ENCODE results near the gene ALPG. TPM values are rescaled to one million over a fixed set of nuclear protein-coding genes. Genes with fewer than 3 reads are reported as not detected.
"Not testable (repeated sequence)": the region's sequence is repeated elsewhere in the genome, so short reads cannot be mapped to it uniquely, and the experiment has no call there.

ALPG gene
- total and polyA plus RNA-seq, 10 of the 15 experiments (the other 5 are each of a cell fraction or from before 2014, with no cell fraction given): not detected

GRCh38 chr2:232384466-232384865 is 22.2 kb upstream of the ALPG start:
- Histone ChIP-seq H3K27ac (ENCODE audit: control insufficient read depth, insufficient read depth) (no peak overlapping the region), H3K9me3 (replicated peaks; ENCODE audit: control insufficient read depth, insufficient read depth, low read length) (no peaks in the 10 kb centered on the region), H3K27me3 (replicated peaks in 1 of 2; ENCODE audit: control insufficient read depth in 2 of 2, insufficient read depth in 2 of 2, low read length in 1 of 2) (peaks cover 0 to 7% of the 10 kb centered on the region in 2 experiments; a peak in 2 of 4 replicates), H3K4me2 (ENCODE audit: control insufficient read depth, insufficient read depth) (no peak overlapping the region), H4K20me1 (ENCODE audit: control insufficient read depth, insufficient read depth) (no peaks in the 10 kb centered on the region), H3K4me1 (ENCODE audit: control insufficient read depth, insufficient read depth, low read length) (no peaks in the 10 kb centered on the region), H3K79me2 (ENCODE audit: control insufficient read depth, insufficient read depth, low read length) (no peaks in the 10 kb centered on the region), H3K36me3 (ENCODE audit: control insufficient read depth in 2 of 2, insufficient read depth in 2 of 2, low read length in 1 of 2) (no peaks in the 10 kb centered on the region), H3K4me3 (no peak overlapping the region), H2AFZ (ENCODE audit: control insufficient read depth, low read depth, low read length) (no peak overlapping the region), H3K9ac (ENCODE audit: control insufficient read depth, insufficient read depth, low read length) (no peak overlapping the region)
- in situ Hi-C loops (cut with MboI): loop anchor here (5.0 kb wide), 1 partner anchor 48 kb away; no protein-coding TSS in a partner anchor
- RAD21 ChIA-PET (ENCODE audit: unreplicated experiment): no interaction called here
- TF ChIP-seq PBX3 (IDR thresholded peaks at IDR 0.05; ENCODE audit: insufficient replicate concordance, low read depth, low read length) (no peak), NFYA (IDR thresholded peaks at IDR 0.05; ENCODE audit: borderline replicate concordance, low read depth, low read length) (no peak), PRDM15 (CRISPR knock-in tag; IDR thresholded peaks at IDR 0.05) (no peak)
- TF ChIP-seq, protein P1, sequence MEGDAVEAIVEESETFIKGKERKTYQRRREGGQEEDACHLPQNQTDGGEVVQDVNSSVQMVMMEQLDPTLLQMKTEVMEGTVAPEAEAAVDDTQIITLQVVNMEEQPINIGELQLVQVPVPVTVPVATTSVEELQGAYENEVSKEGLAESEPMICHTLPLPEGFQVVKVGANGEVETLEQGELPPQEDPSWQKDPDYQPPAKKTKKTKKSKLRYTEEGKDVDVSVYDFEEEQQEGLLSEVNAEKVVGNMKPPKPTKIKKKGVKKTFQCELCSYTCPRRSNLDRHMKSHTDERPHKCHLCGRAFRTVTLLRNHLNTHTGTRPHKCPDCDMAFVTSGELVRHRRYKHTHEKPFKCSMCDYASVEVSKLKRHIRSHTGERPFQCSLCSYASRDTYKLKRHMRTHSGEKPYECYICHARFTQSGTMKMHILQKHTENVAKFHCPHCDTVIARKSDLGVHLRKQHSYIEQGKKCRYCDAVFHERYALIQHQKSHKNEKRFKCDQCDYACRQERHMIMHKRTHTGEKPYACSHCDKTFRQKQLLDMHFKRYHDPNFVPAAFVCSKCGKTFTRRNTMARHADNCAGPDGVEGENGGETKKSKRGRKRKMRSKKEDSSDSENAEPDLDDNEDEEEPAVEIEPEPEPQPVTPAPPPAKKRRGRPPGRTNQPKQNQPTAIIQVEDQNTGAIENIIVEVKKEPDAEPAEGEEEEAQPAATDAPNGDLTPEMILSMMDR (IDR thresholded peaks at IDR 0.05 in 2 of 3, conservative IDR thresholded peaks at IDR 0.05 in 1 of 3; ENCODE audit: control insufficient read depth in 2 of 3, extremely low read depth in 1 of 3, insufficient read depth in 1 of 3, low read depth in 3 of 3, low read length in 3 of 3): no peak
- TF ChIP-seq, protein P2, sequence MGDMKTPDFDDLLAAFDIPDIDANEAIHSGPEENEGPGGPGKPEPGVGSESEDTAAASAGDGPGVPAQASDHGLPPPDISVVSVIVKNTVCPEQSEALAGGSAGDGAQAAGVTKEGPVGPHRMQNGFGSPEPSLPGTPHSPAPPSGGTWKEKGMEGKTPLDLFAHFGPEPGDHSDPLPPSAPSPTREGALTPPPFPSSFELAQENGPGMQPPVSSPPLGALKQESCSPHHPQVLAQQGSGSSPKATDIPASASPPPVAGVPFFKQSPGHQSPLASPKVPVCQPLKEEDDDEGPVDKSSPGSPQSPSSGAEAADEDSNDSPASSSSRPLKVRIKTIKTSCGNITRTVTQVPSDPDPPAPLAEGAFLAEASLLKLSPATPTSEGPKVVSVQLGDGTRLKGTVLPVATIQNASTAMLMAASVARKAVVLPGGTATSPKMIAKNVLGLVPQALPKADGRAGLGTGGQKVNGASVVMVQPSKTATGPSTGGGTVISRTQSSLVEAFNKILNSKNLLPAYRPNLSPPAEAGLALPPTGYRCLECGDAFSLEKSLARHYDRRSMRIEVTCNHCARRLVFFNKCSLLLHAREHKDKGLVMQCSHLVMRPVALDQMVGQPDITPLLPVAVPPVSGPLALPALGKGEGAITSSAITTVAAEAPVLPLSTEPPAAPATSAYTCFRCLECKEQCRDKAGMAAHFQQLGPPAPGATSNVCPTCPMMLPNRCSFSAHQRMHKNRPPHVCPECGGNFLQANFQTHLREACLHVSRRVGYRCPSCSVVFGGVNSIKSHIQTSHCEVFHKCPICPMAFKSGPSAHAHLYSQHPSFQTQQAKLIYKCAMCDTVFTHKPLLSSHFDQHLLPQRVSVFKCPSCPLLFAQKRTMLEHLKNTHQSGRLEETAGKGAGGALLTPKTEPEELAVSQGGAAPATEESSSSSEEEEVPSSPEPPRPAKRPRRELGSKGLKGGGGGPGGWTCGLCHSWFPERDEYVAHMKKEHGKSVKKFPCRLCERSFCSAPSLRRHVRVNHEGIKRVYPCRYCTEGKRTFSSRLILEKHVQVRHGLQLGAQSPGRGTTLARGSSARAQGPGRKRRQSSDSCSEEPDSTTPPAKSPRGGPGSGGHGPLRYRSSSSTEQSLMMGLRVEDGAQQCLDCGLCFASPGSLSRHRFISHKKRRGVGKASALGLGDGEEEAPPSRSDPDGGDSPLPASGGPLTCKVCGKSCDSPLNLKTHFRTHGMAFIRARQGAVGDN (IDR thresholded peaks at IDR 0.05): no peak
- CTCF ChIA-PET: no interaction called here
- no peak for ATAC-seq
- WGBS (ENCODE audit: insufficient coverage, insufficient replicate concordance, low lambda C conversion rate, missing lambda C conversion rate): 0% methylated on average over 1 of the region's 1 CpG
- FAIRE-seq: no peak
- SMC1A ChIA-PET (ENCODE audit: uncharacterized antibody, unreplicated experiment): no interaction called here
- intact Hi-C loops (cut with micrococcal nuclease; ENCODE audit: unreplicated experiment): no loop called here
- no peak for DNase-seq (ENCODE audit: low read depth, low spot score)
- POLR2A ChIA-PET: no interaction called here
- BruUV-seq (replicated peaks): no TSS peak

DNA sequence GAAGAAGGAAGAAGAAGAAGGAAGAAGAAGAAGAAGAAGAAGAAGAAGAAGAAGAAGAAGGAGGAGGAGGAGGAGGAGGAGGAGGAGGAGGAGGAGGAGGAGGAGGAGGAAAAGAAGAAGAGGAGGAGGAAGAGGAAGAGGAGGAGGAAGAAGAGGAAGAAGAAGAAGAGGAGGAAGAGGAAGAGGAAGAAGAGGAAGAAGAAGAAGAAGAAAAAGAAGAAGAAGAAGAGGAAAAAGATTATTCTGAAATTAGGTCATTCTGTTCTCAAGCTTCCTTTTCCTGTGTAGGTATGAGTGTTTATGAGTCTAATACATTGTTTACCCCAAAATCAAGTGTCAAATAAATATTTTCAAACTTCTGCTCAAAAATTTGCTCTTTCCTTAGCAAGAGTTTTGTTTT is 21.6 kb upstream of the ALPG start:
- H3K4me2 ChIP-seq (ENCODE audit: control insufficient read depth, insufficient read depth); H3K4me3 ChIP-seq; RAD21 ChIA-PET (ENCODE audit: unreplicated experiment); ATAC-seq; H3K36me3 ChIP-seq (ENCODE audit: control insufficient read depth in 2 of 2, insufficient read depth in 2 of 2, low read length in 1 of 2); CTCF ChIA-PET; intact Hi-C loops (cut with micrococcal nuclease; ENCODE audit: unreplicated experiment); BruUV-seq (replicated peaks); H4K20me1 ChIP-seq (ENCODE audit: control insufficient read depth, insufficient read depth); H3K27ac ChIP-seq (ENCODE audit: control insufficient read depth, insufficient read depth); H3K27me3 ChIP-seq (replicated peaks in 1 of 2; ENCODE audit: control insufficient read depth in 2 of 2, insufficient read depth in 2 of 2, low read length in 1 of 2); POLR2A ChIA-PET; in situ Hi-C loops (cut with MboI); SMC1A ChIA-PET (ENCODE audit: uncharacterized antibody, unreplicated experiment); H3K4me1 ChIP-seq (ENCODE audit: control insufficient read depth, insufficient read depth, low read length); DNase-seq (ENCODE audit: low read depth, low spot score); H3K79me2 ChIP-seq (ENCODE audit: control insufficient read depth, insufficient read depth, low read length); H2AFZ ChIP-seq (ENCODE audit: control insufficient read depth, low read depth, low read length); H3K9me3 ChIP-seq (replicated peaks; ENCODE audit: control insufficient read depth, insufficient read depth, low read length); FAIRE-seq; H3K9ac ChIP-seq (ENCODE audit: control insufficient read depth, insufficient read depth, low read length): not testable (repeated sequence)

Data from GM12878 (cell line).